ENCODE data around the gene DHRS2.
"Not testable (repeated sequence)": the region's sequence is repeated elsewhere in the genome, so short reads cannot be mapped to it uniquely, and the experiment has no call there.

DHRS2 gene

DNA sequence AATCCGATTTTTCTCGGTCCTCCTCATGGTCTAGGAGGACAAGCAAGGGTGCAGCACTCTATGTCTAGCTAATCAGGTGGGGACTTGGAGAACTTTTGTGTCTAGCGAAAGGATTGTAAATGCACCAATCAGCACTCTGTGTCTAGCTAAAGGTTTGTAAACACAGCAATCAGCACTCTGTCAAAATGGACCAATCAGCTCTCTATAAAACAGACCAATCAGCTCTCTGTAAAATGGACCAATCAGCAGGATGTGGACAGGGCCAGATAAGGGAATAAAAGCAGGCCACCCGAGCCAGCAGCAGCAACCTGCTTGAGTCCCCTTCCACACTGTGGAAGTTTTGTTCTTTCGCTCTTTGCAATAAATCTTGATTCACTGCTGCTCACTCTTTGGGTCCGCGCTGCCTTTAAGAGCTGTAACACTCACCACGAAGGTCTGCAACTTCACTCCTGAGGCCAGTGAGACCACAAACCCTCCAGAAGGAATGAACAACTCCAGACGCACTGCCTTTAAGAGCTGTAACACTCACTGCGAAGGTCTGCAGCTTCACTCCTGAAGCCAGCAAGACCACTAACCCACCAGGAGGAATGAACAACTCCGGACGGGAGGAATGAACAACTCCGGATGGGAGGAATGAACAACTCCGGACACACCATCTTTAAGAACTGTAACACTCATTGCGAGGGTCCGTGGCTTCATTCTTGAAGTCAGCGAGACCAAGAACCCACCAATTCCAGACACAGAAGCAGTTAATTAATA, 1.7 kb downstream of the DHRS2 start:
- not testable (repeated sequence) for H3K9me3 ChIP-seq (ENCODE audit: control insufficient read depth, low read length); H3K36me3 ChIP-seq (ENCODE audit: control insufficient read depth in 1 of 2, insufficient read depth in 2 of 2, low read depth in 1 of 2, low read length in 2 of 2); H3K27me3 ChIP-seq (ENCODE audit: control insufficient read depth in 1 of 2, insufficient read depth in 1 of 2, low read length in 2 of 2); H3K4me1 ChIP-seq (ENCODE audit: control insufficient read depth, insufficient read depth, low read depth, low read length); H2BK5ac ChIP-seq (ENCODE audit: low read depth, low read length, poor library complexity, severe bottlenecking); H3K4ac ChIP-seq (ENCODE audit: low read depth in 1 of 2, low read length in 2 of 2); H4K8ac ChIP-seq (ENCODE audit: low read length); H3K18ac ChIP-seq (ENCODE audit: low read depth in 1 of 2, low read length in 2 of 2); H3K79me1 ChIP-seq (replicated peaks; ENCODE audit: low read length, poor library complexity, severe bottlenecking); H3K27ac ChIP-seq (ENCODE audit: low read length, poor library complexity, severe bottlenecking); H4K91ac ChIP-seq (ENCODE audit: low read length); H2BK120ac ChIP-seq (ENCODE audit: low read depth, low read length); H3K4me3 ChIP-seq (ENCODE audit: insufficient read depth in 1 of 2, low read depth in 1 of 2, low read length in 2 of 2); H3K4me2 ChIP-seq (ENCODE audit: low read length, poor library complexity, severe bottlenecking); H2AK5ac ChIP-seq (ENCODE audit: low read length, severe bottlenecking); H3K14ac ChIP-seq (ENCODE audit: low read length in 2 of 2); H2BK12ac ChIP-seq (ENCODE audit: low read length in 2 of 2); DNase-seq; H3K23ac ChIP-seq (ENCODE audit: low read length in 2 of 2); H2AFZ ChIP-seq (ENCODE audit: low read depth, low read length); H2BK15ac ChIP-seq (ENCODE audit: low read depth, poor library complexity, severe bottlenecking); H3K9ac ChIP-seq (ENCODE audit: low read length)
- 85% methylated on average over 16 of the region's 17 CpGs for WGBS

DNA sequence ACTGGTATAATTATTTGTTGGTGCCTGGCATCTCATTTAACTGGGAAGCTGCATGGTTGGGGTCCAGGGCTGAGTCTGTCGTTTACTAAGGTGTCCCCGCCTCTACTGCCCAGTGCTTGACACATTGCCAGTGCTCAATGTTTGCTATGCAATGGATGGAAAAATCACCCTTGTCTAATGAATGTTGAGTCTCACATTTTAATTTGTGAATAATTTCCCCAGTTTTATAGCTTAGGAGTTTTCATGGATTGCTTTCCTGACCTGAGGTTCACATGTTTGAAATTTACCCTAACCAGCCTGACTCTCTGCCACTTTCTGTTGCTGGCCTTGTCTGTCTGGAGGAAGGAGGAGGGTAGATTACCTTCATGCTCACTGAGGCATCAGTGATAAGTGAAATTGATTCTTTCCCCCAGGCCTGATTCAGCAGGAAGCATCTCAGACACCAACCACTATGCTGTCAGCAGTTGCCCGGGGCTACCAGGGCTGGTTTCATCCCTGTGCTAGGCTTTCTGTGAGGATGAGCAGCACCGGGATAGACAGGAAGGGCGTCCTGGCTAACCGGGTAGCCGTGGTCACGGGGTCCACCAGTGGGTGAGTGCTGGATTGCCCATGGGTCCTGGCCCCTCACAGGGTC, 2.4 kb downstream of the DHRS2 start:
- H3K9me3 ChIP-seq (ENCODE audit: control insufficient read depth, low read length): no peaks in the 10 kb centered on the region
- no peak overlapping the region for H2BK15ac ChIP-seq (ENCODE audit: low read depth, poor library complexity, severe bottlenecking)
- no peak overlapping the region for H3K4ac ChIP-seq (ENCODE audit: low read depth in 1 of 2, low read length in 2 of 2)
- H3K18ac ChIP-seq (ENCODE audit: low read depth in 1 of 2, low read length in 2 of 2): no peak overlapping the region
- H3K4me1 ChIP-seq (ENCODE audit: control insufficient read depth, insufficient read depth, low read depth, low read length): no peaks in the 10 kb centered on the region
- no peak overlapping the region for H3K4me3 ChIP-seq (ENCODE audit: insufficient read depth in 1 of 2, low read depth in 1 of 2, low read length in 2 of 2)
- no peak for DNase-seq
- H3K23ac ChIP-seq (ENCODE audit: low read length in 2 of 2): no peak overlapping the region
- H3K14ac ChIP-seq (ENCODE audit: low read length in 2 of 2): no peak overlapping the region
- no peak overlapping the region for H3K4me2 ChIP-seq (ENCODE audit: low read length, poor library complexity, severe bottlenecking)
- no peak overlapping the region for H2AFZ ChIP-seq (ENCODE audit: low read depth, low read length)
- no peak overlapping the region for H3K9ac ChIP-seq (ENCODE audit: low read length)
- no peak overlapping the region for H2AK5ac ChIP-seq (ENCODE audit: low read length, severe bottlenecking)
- 77% methylated on average over 8 of the region's 8 CpGs for WGBS
- no peaks in the 10 kb centered on the region for H3K79me1 ChIP-seq (replicated peaks; ENCODE audit: low read length, poor library complexity, severe bottlenecking)
- H4K91ac ChIP-seq (ENCODE audit: low read length): no peak overlapping the region
- H2BK5ac ChIP-seq (ENCODE audit: low read depth, low read length, poor library complexity, severe bottlenecking): no peak overlapping the region
- no peak overlapping the region for H4K8ac ChIP-seq (ENCODE audit: low read length)
- no peak overlapping the region for H2BK120ac ChIP-seq (ENCODE audit: low read depth, low read length)
- no peaks in the 10 kb centered on the region for H3K36me3 ChIP-seq (ENCODE audit: control insufficient read depth in 1 of 2, insufficient read depth in 2 of 2, low read depth in 1 of 2, low read length in 2 of 2)
- H2BK12ac ChIP-seq (ENCODE audit: low read length in 2 of 2): no peak overlapping the region
- no peak overlapping the region for H3K27ac ChIP-seq (ENCODE audit: low read length, poor library complexity, severe bottlenecking)
- no peaks in the 10 kb centered on the region for H3K27me3 ChIP-seq (ENCODE audit: control insufficient read depth in 1 of 2, insufficient read depth in 1 of 2, low read length in 2 of 2)

DNA sequence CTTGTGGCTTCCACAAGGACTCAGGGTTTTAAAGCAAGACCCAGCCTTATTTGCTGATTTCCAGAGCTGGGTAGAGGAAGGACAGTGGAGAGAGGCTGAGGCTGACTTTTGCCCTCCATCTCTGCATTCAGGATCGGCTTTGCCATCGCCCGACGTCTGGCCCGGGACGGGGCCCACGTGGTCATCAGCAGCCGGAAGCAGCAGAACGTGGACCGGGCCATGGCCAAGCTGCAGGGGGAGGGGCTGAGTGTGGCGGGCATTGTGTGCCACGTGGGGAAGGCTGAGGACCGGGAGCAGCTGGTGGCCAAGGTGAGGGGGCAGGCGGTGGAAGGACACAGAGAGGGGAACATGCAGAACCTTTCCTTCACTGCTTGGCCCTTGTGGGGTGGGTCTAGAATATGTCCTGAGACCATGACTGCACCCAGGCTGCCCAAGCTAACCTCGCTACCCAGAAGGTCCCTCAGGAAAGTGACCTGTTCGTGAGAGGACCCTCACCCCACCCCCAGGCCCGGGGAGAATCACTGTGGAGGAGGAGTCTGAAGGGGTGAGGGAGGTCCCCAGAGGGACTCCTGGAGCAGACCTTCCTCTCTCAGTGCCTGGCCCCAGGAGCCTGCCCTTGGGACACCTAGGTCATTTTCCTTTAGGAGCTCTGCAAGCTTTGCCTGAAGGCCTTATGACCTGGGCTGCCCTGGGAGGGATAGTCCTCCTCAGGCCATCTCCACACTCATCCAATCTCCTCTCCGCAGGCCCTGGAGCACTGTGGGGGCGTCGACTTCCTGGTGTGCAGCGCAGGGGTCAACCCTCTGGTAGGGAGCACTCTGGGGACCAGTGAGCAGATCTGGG, 3.1 kb downstream of the DHRS2 start:
- Histone ChIP-seq H3K4me3 (ENCODE audit: insufficient read depth in 1 of 2, low read depth in 1 of 2, low read length in 2 of 2) (no peak overlapping the region), H3K36me3 (ENCODE audit: control insufficient read depth in 1 of 2, insufficient read depth in 2 of 2, low read depth in 1 of 2, low read length in 2 of 2) (no peaks in the 10 kb centered on the region), H3K79me1 (replicated peaks; ENCODE audit: low read length, poor library complexity, severe bottlenecking) (no peaks in the 10 kb centered on the region), H3K9ac (ENCODE audit: low read length) (no peak overlapping the region), H3K4me1 (ENCODE audit: control insufficient read depth, insufficient read depth, low read depth, low read length) (no peaks in the 10 kb centered on the region), H2BK15ac (ENCODE audit: low read depth, poor library complexity, severe bottlenecking) (no peak overlapping the region), H4K91ac (ENCODE audit: low read length) (no peak overlapping the region), H2BK12ac (ENCODE audit: low read length in 2 of 2) (no peak overlapping the region), H2BK120ac (ENCODE audit: low read depth, low read length) (no peak overlapping the region), H4K8ac (ENCODE audit: low read length) (no peak overlapping the region), H3K18ac (ENCODE audit: low read depth in 1 of 2, low read length in 2 of 2) (no peak overlapping the region), H3K4ac (ENCODE audit: low read depth in 1 of 2, low read length in 2 of 2) (no peak overlapping the region), H2AK5ac (ENCODE audit: low read length, severe bottlenecking) (no peak overlapping the region), H2AFZ (ENCODE audit: low read depth, low read length) (no peak overlapping the region), H3K14ac (ENCODE audit: low read length in 2 of 2) (no peak overlapping the region), H3K27ac (ENCODE audit: low read length, poor library complexity, severe bottlenecking) (no peak overlapping the region), H3K9me3 (ENCODE audit: control insufficient read depth, low read length) (no peaks in the 10 kb centered on the region), H3K4me2 (ENCODE audit: low read length, poor library complexity, severe bottlenecking) (no peak overlapping the region), H3K27me3 (ENCODE audit: control insufficient read depth in 1 of 2, insufficient read depth in 1 of 2, low read length in 2 of 2) (peaks cover 0 to 3% of the 10 kb centered on the region in 2 experiments), H2BK5ac (ENCODE audit: low read depth, low read length, poor library complexity, severe bottlenecking) (no peak overlapping the region), H3K23ac (ENCODE audit: low read length in 2 of 2) (no peak overlapping the region)
- WGBS: 80% methylated on average over 17 of the region's 21 CpGs
- DNase-seq: no peak

Measured in mesenchymal stem cell (in vitro differentiated cells and primary cell).